Retinal pigment epithelial cell (primary cell): Measurements from ENCODE around the gene RPL36.
A peak's percentile ranks its signal among the peaks of the same experiment; 100 is the strongest.
"Not testable (repeated sequence)": the region's sequence is repeated elsewhere in the genome, so short reads cannot be mapped to it uniquely, and the experiment has no call there.

Source experiments
- DNase-seq: peaks from one replicate; pipeline ENCODE4 v3.0.0-alpha.2; 2010; ENCODE audit warnings: low read depth
- H3K4me3 ChIP-seq: 2 replicates; pipeline ENCODE4 v1.5.1; 2011; ENCODE audit warnings: mild to moderate bottlenecking, low read length, control low read depth, moderate library complexity
- TF ChIP-seq, protein P1 (sequence below): conservative IDR thresholded peaks from 2 replicates; pipeline ENCODE4 v1.5.1; 2011; ENCODE audit warnings: low read depth, low read length, control low read depth, inconsistent platforms

Gene RPL36

DNA sequence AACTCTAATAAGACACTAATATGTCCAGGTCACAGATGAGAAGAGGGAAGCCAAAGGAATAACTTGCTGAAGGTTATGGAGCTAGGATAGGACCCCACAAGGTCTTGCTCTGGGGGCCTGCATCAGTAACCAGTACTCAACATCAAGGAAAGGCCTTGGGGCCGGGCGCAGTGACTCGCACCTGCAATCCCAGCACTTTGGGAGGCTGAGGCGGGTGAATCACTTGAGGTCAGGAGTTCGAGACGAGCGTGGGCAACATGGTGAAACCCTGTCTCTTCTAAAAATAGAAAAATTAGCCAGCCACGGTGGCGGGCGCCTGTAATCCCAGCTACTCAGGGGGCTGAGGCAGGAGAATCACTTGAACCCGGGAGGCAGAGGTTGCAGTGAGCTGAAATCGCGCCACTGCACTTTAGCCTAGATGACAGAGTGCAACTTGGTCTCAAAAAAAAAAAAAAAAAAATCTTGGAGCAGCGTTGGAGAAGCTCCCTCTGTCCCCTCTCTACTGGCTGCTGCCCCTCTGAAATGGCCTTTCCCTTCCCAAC lies 28.0 kb downstream of the RPL36 start:
- TF ChIP-seq, protein P1, sequence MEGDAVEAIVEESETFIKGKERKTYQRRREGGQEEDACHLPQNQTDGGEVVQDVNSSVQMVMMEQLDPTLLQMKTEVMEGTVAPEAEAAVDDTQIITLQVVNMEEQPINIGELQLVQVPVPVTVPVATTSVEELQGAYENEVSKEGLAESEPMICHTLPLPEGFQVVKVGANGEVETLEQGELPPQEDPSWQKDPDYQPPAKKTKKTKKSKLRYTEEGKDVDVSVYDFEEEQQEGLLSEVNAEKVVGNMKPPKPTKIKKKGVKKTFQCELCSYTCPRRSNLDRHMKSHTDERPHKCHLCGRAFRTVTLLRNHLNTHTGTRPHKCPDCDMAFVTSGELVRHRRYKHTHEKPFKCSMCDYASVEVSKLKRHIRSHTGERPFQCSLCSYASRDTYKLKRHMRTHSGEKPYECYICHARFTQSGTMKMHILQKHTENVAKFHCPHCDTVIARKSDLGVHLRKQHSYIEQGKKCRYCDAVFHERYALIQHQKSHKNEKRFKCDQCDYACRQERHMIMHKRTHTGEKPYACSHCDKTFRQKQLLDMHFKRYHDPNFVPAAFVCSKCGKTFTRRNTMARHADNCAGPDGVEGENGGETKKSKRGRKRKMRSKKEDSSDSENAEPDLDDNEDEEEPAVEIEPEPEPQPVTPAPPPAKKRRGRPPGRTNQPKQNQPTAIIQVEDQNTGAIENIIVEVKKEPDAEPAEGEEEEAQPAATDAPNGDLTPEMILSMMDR: no peak
- no peak for DNase-seq
- H3K4me3 ChIP-seq: peak overlapping the region; percentile 96

DNA sequence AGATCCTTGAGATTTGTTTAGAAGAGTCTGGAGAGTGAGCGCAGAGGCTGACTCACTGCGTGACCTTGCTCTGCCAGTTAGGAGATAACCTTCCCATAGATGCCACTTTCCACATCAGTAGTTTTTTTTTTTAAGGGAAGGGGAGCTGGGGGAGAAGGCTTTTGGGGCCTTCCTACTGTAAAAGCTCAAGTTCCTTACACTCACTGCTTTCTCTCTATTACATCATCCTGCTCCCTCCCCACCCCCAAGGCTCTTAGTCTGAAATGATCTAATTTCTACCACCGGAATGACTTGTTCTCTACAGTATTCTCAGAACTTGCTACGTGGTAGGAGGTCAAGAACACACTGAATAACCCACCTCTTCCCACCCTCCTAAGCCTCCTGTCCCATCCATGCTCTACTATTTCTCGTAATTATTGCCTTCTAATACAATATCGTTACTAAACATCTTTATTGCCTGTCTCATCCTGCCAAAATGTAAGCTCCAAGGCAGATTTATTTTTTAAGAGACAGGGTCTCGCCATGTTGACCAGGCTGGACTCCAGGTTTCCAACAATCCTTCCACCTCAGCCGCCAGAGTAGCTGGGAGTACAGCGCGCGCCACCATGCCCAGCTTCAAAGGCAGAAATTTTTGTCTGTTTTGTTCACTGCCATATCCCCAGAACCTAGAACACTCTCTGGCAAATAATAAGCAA lies 28.6 kb downstream of the RPL36 start:
- DNase-seq: peak; percentile 30
- TF ChIP-seq, protein P1: no peak
- H3K4me3 ChIP-seq: peak overlapping the region; percentile 96

DNA sequence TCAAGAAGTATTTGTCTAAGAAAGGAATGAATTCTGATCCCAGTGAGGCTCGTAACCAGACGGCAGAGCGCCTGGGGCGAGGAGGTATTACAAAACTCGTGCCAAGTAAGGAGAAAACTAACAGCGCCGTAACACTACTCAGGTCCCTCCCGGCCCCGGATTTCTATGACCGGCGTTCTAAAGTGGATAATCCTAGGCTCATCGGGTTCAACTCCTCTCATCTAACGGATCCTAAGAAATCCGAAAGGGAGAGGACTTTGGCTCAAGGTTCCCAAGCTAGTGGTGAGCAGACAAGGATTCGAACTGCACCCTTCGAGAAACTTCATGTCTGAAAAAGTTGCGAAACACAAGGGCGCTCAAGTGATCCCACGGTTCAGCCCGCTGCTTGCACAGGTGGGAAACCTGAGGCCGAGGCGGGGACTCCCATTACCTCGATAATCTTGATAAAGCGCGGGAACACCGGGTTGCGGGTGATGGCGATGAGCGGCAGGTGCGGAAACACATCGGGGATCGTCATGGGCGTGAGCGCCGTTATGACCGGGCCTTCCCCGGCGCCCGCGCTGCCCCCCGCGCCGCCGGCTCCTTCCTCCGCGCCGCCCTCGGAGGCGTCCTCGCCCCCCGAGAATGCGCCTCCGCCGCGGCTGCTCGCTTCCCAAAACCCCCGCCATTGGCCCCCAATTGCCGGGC lies 29.3 kb downstream of the RPL36 start:
- H3K4me3 ChIP-seq: peak overlapping the region; percentile 96
- TF ChIP-seq, protein P1: no peak
- no peak for DNase-seq

DNA sequence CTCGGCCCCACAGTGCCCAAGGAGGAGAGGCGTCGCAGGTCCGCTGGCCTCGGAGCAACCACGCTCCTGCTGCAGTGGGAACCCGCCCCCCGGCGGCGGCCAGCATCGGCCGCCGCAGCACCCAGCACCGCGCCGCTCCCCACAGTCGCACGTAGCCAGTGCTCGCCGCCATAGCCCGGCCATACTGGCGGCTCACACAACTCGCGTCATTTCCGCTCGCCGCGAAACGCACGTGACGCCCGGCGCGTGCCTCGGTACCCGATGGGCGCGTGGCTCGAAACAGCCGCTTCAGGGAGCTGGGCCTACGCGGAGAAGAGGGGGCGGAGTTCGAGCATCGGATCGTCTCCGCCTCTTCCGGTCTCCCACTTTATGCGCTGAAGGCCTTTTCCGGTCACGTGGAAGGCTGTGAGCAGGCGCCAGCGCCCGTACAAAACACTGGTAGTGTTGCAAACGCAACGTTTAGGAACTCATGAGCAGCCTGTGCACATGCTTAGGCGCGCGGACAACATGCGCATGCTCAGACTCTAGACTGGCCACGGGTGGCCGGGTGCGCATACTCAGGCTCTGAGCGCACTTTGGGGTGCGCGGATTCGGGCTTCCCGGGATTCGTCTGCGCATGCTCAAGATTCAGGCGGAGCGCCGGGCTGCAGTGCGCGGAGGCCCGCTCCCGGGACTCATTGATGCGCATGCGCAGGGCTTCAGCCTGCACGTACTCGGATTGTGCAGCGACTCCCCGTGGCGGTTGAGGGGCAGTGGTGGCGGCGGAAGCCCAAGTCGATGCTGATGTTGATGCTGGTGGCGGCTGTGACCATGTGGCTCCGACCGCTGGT lies 30.1 kb downstream of the RPL36 start, which contains the start of the genes CATSPERD and LONP1:
TSS of gene CATSPERD (plus strand) at position 677 of the 830 bp plus-strand sequence. CDS start at position 778, 101 bp downstream.
TSS of gene LONP1 (minus strand) at position 186 of the 830 bp plus-strand sequence. CDS start at position 172, 14 bp downstream.
- TF ChIP-seq, protein P1: peak; percentile 90
- DNase-seq: peak; percentile 92
- peak within 1 kb of the TSS; percentile 96 for H3K4me3 ChIP-seq

DNA sequence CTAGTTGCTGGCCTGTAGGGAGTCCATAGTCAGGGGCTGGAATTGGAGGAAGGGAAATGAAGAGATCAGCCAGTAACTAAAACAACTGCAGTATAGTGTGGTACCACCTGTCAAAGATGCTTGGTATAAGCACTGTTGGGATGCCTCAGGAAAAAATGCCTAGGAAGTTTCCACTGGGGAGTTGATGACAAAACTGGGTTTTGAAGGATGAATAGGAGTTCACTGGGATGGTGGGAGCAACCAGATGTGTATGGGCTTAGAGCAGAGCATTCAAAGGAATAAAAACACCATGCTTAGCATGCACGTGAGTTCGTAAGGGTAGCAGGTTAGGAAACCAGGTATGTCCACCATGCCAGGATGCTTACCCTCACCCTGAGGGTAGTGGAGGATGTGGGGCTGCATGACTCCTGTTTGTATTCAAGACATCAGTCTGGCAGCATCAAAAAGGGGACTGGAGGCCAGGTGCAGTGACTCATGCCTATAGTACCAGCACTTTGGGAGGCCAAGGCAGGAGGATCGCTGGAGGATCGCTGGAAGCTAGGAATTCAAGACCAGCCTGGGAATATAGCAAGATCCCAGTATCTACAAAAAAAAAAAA lies 37.5 kb downstream of the RPL36 start:
- DNase-seq: no peak
- TF ChIP-seq, protein P1: no peak
- H3K4me3 ChIP-seq: no peak overlapping the region

DNA sequence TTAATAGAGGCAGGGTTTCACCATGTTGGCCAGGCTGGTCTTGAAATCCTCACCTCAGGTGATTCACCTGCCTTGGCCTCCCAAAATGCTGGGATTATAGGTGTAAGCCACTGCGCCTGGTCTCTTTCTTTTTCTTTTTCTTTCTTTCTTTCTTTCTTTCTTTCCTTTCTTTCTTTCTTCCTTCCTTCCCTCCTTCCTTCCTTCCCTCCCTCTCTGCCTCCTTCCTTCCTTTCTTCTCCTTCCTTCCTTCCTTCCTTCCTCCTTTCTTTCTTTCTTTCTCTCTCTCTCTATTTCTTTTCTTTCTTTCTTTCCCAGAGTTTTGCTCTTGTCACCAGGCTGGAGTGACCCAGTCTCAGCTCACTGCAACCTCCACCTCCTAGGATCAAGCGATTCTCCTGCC lies 43.1 kb downstream of the RPL36 start:
- DNase-seq, H3K4me3 ChIP-seq: not testable (repeated sequence)

DNA sequence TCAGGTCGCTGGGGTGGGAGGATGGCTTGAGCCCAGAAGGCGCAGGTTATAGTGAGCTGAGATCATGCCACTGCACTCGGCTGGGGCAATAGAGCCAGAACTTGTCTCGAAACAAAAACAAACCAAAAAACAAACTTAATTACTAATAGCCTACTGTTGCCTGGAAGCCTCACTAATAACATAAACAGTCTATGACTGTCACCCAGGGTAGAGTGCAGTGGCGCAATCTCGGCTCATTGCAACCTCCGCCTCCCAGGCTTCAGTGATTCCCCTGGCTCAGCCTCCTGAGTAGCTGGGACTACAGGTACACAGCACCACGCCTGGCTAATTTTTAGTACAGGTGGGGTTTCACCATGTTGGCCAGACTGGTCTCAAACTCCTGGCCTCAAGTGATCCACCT lies 48.3 kb downstream of the RPL36 start:
- TF ChIP-seq, protein P1: no peak
- no peak overlapping the region for H3K4me3 ChIP-seq
- DNase-seq: no peak
